ENCODE measurements around the gene ARMH3.

- TF ChIP-seq POLR2A (IDR thresholded peaks at IDR 0.05; ENCODE audit: extremely low read depth, insufficient read length) (no peak), CTCF (IDR thresholded peaks at IDR 0.05; ENCODE audit: low read depth, low read length) (peak; percentile 94)
These were observed 166.4 kb downstream of the ARMH3 start for GRCh38 chr10:101889256-101890210.
